K562 (cell line): ENCODE data around the gene TSPAN32. TPM values are rescaled to one million over a fixed set of nuclear protein-coding genes. Genes with fewer than 3 reads are reported as not detected.

ENCODE experiments used
- ARID1B ChIP-seq: fragments of 450-650 bp; IDR thresholded peaks from 2 replicates; pipeline ENCODE4 v1.6.1; 2016; ENCODE audit warnings: antibody characterized with exemption, mild to moderate bottlenecking, inconsistent platforms
- EGR1 ChIP-seq: fragments of 450-650 bp; conservative IDR thresholded peaks from 2 replicates; pipeline ENCODE4 v1.6.1; 2017; ENCODE audit warnings: mild to moderate bottlenecking
- ETV1 ChIP-seq: fragments of 450-650 bp; conservative IDR thresholded peaks from 2 replicates; pipeline ENCODE4 v1.6.1; 2016; ENCODE audit warnings: missing genetic modification characterization, control low read depth, low read depth, missing compliant biosample characterization
- IRF9 ChIP-seq: fragments of 450-650 bp; IDR thresholded peaks from 2 replicates; pipeline ENCODE4 v1.6.1; 2016; ENCODE audit warnings: missing biosample characterization, missing genetic modification characterization
- MBD2 ChIP-seq: sonication (generic); IDR thresholded peaks from 2 replicates; pipeline ENCODE4 v1.6.1; 2016; ENCODE audit warnings: low read depth, borderline replicate concordance
- NR1H2 ChIP-seq: sonication (generic); formaldehyde crosslinking; IDR thresholded peaks from 2 replicates; pipeline ENCODE4 v1.4.0; 2020; ENCODE audit warnings: mild to moderate bottlenecking, missing genetic modification reagents
- RFX5 ChIP-seq: IDR thresholded peaks from 2 replicates; pipeline ENCODE4 v1.6.1; 2011; ENCODE audit warnings: low read depth, mild to moderate bottlenecking, improper control_type of control experiment, low read length
- SMARCB1 ChIP-seq: IDR thresholded peaks from 2 replicates; pipeline ENCODE4 v1.6.1; 2011; ENCODE audit warnings: improper control_type of control experiment, low read depth; ENCODE audit not compliant: insufficient read length
- TBL1XR1 ChIP-seq, 2 experiments: IDR thresholded peaks; 2 replicates each; pipeline ENCODE4 v1.6.1; 2012; ENCODE audit warnings: improper control_type of control experiment in 2 of 2, low read length in 2 of 2, mild to moderate bottlenecking in 1 of 2
- TFAP4 ChIP-seq: sonication (generic); formaldehyde crosslinking; IDR thresholded peaks from 2 replicates; pipeline ENCODE4 v1.8.0; 2022; ENCODE audit warnings: missing genetic modification reagents, mild to moderate bottlenecking, moderate library complexity, borderline replicate concordance
- ZKSCAN3 ChIP-seq: fragments of 250-450 bp; sonication (Bioruptor Pico); IDR thresholded peaks from 2 replicates; pipeline ENCODE4 v1.4.0; 2020
- polyA plus RNA-seq, 8 experiments: library from polyadenylated mRNA; depleted of rRNA in 4 of 8; stranded (reverse) in 5 of 8; unstranded in 3 of 8; fragments of >200 nt; fragmentation: Nextera tagmentation in 2 of 8; fragmentation: Illumina TruSeq in 1 of 8; extraction: Ambion mirVana in 2 of 8; extraction: Trizol in 1 of 8; gene quantifications; 2 replicates each; pipeline versions ENCODE4 v1.2.1 to v1.2.3, GENCODE V29; 2011 to 2014; ENCODE audit warnings: inconsistent platforms in 1 of 8, missing spikeins in 1 of 8
- total RNA-seq, 7 experiments: library from RNA; depleted of rRNA in 6 of 7; stranded (reverse); fragments of >200 nt in 6 of 7; fragmentation: Illumina TruSeq in 2 of 7; extraction: Trizol in 2 of 7; gene quantifications; 2 replicates each; pipeline versions ENCODE4 v1.2.1 to v1.2.3, GENCODE V29; 2011 to 2021; ENCODE audit warnings: low replicate concordance in 1 of 7

The TSPAN32 gene
- total and polyA plus RNA-seq, 9 of the 15 experiments (the other 6 are each of a cell fraction or from before 2014, with no cell fraction given) = 0.21 to 7.3 (median 2.6) TPM

- no peak for TF ChIP-seq TBL1XR1 (IDR thresholded peaks at IDR 0.05; ENCODE audit: low read length in 2 of 2)
- peak; percentile 98 for TF ChIP-seq TFAP4 (CRISPR knock-in tag)
- TF ChIP-seq EGR1 = peak; percentile 39
- TF ChIP-seq IRF9 = no peak
- TF ChIP-seq RFX5 = no peak
- TF ChIP-seq SMARCB1 = no peak
- TF ChIP-seq ETV1 = peak; percentile 75
- 0 out of 2 replicates have a peak, but pooled peaks have one; percentile 16 for TF ChIP-seq ARID1B
- no peak for TF ChIP-seq ZKSCAN3
- 0 out of 2 replicates have a peak, but pooled peaks have one; percentile 28 for TF ChIP-seq MBD2
- no peak for TF ChIP-seq NR1H2 (CRISPR knock-in tag)
These were observed at the start of gene TSPAN32, which contains the start of gene C11orf21 (continued) for GRCh38 chr11:2301631-2302305.
